ENCODE data around the gene FHIT.

FHIT gene

GRCh38 chr3:60188803-60189202 lies 1062.4 kb downstream of the FHIT start:
- no peak for DNase-seq

DNA sequence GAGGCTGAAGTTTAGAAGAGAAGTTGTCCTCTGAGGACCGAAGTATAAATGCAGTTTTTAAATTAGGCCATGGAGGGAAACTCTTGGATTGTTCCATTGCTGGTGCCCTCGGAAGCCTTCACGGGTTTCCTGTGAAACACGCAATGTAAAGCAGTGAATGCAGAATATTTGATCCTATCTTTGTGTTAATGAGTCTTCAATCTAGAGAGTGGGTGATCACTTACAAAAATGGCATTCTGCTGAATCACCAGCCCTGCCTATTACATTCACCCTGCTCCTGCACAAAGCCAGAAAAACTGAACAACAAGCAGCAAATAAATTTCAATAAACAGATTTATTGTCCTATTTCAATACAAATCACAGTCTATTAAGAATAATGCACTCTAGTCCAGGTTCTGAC lies 1063.9 kb downstream of the FHIT start:
- no peak for DNase-seq

GRCh38 chr3:60186359-60186758 lies 1064.9 kb downstream of the FHIT start:
- no peak for DNase-seq

GRCh38 chr3:60185161-60185560 lies 1066.1 kb downstream of the FHIT start:
- no peak for DNase-seq

- DNase-seq, result no peak
Measured at GRCh38 chr3:60182697-60183096, 1068.6 kb downstream of the FHIT start.

GRCh38 chr3:60178931-60179653 lies 1072.2 kb downstream of the FHIT start:
- no peak for DNase-seq

DNA sequence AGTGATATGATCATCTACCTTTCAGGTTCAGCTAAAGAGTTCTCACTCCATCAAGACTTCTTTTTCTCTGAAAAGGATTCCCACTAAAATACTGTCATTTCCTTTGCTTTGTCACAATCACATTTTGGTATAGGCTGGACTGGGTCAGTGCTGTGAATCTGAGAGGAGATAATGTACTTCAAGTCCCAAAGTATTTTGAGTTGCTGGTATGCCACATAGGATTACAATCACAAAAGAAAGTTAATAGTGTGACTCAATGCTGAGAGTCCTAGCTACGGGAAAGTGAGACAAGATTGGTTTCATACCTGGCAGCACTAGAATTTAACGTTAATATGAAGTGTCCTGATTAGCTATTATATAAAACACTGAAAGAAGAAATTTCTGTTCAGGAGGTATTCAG lies 1073.5 kb downstream of the FHIT start:
- no peak for DNase-seq

DNA sequence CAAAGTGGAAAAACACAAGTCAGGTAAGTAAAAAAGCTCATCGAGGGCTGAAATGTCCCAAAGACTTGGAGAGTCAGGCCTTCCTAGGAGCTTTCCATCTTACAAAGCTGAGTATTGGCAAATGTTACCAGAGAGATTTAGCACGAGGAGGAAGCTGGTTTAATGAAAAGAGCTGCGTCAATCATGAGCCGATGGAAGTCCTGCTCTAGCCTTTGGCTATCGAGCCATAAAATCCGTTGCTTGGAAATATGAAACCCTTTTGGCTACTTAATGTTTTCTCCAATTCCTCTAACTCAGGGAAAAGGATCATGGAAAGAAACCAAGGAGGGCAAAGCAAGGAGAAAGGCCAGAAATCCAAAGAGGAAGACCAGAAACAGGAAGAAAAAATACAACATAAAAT lies 1074.6 kb downstream of the FHIT start:
- no peak for DNase-seq

GRCh38 chr3:60175680-60176079 lies 1075.6 kb downstream of the FHIT start:
- no peak for DNase-seq

GRCh38 chr3:60169755-60170154 lies 1081.5 kb downstream of the FHIT start:
- DNase-seq, result no peak

DNA sequence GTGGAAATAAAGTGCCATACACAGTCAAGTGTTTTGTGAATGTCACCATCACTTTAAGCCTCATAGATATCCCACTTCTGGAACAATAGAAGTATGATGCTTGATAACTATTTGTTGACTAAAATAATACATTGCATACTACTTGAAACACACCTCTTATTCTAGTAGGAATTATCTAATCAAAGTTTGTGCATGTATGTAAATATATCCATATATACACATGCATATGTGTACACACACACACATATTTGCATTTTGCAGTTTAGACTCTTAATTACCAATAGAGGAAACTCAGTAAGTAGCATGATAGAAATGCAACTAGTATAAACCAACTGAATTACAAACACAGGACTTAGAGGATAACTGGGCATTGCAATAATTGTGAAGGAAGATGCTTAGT lies 1084.1 kb downstream of the FHIT start:
- DNase-seq, result no peak

- no peak for DNase-seq
Measured at GRCh38 chr3:60160822-60161748, 1090.2 kb downstream of the FHIT start.

GRCh38 chr3:60160111-60160821 lies 1091.0 kb downstream of the FHIT start:
- DNase-seq, result no peak

DNA sequence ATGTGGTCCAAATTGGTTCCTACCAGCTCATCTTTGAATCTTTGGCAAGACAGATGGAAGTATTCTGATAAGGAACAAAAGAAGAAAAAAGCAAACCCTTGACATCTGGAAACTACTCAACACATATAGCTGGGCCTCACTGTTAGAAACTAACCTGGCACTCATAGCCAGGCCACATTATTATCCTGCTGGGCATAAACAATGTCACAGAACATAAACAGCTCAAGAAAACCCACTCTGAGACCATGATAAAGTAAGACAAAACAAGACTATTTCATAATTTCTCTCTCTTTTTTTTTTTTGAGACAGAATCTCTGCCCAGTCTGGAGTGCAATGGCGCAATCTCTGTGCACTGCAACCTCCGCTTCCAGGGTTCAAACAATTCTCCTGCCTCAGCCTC lies 1093.2 kb downstream of the FHIT start:
- no peak for DNase-seq

GRCh38 chr3:60154011-60154410 lies 1097.2 kb downstream of the FHIT start:
- DNase-seq, result no peak

GRCh38 chr3:60153221-60153999 lies 1097.8 kb downstream of the FHIT start:
- DNase-seq, result no peak

- DNase-seq, result no peak
Measured at GRCh38 chr3:60149501-60149900, 1101.8 kb downstream of the FHIT start.

GRCh38 chr3:60147249-60147950 lies 1103.9 kb downstream of the FHIT start:
- DNase-seq, result no peak

DNA sequence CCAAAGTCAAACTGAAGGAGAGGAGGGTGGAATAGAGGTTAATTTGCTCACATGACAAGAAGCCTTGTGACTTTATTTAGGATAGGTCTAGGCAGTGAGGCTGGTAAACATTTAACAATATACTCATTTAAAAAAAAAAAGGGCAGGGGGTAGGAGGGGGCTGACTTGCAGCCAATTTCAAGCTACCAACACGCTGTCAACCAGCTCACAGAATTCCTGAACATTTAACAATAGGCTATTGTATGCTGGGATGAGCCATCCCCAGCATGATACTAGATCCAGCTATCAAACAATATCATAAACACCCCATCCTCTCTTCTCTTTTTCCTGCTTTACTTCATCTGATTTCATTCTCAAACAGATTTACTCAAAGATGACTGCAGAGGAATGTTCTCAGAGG lies 1105.1 kb downstream of the FHIT start:
- DNase-seq, result no peak

- no peak for DNase-seq
Measured at GRCh38 chr3:60144071-60144470, 1107.2 kb downstream of the FHIT start.

GRCh38 chr3:60142009-60142408 lies 1109.2 kb downstream of the FHIT start:
- DNase-seq, result no peak

- no peak for DNase-seq
Measured at GRCh38 chr3:60140160-60140559, 1111.1 kb downstream of the FHIT start.

All from activated CD4-positive, CD25-positive, alpha-beta regulatory T cell (primary cell).